Trophoblast cell (in vitro differentiated cells and primary cell): ENCODE data around the gene SLC41A3.

Experiments
- DNase-seq, 2 donors: peaks; one replicate each; pipeline ENCODE4 v3.0.0-alpha.2; 2016
- H2AFZ ChIP-seq: 2 replicates; pipeline ENCODE4 v1.6.1; 2013; ENCODE audit warnings: low read length, moderate library complexity, mild to moderate bottlenecking; ENCODE audit not compliant: insufficient read depth, poor library complexity
- H2AK5ac ChIP-seq: 2 replicates; pipeline ENCODE4 v1.6.1; 2013; ENCODE audit warnings: mild to moderate bottlenecking, low read length
- H2BK120ac ChIP-seq: 2 replicates; pipeline ENCODE4 v1.6.1; 2013; ENCODE audit warnings: low read length, mild to moderate bottlenecking, moderate library complexity; ENCODE audit not compliant: insufficient read depth, poor library complexity
- H2BK12ac ChIP-seq: 2 replicates; pipeline ENCODE4 v1.6.1; 2013; ENCODE audit warnings: mild to moderate bottlenecking, low read length, moderate library complexity
- H2BK5ac ChIP-seq: 2 replicates; pipeline ENCODE4 v1.6.1; 2013; ENCODE audit warnings: low read length, low read depth, moderate library complexity, mild to moderate bottlenecking; ENCODE audit not compliant: poor library complexity
- H3K14ac ChIP-seq: 2 replicates; pipeline ENCODE4 v1.6.1; 2013; ENCODE audit warnings: mild to moderate bottlenecking, low read length
- H3K18ac ChIP-seq: 2 replicates; pipeline ENCODE4 v1.6.1; 2013; ENCODE audit warnings: mild to moderate bottlenecking, low read length
- H3K23ac ChIP-seq: 2 replicates; pipeline ENCODE4 v1.6.1; 2013; ENCODE audit warnings: low read length
- H3K27ac ChIP-seq: 2 replicates; pipeline ENCODE4 v1.5.1; 2013; ENCODE audit warnings: low read depth, mild to moderate bottlenecking, inconsistent platforms, low read length, moderate library complexity
- H3K27me3 ChIP-seq: 2 replicates; pipeline ENCODE4 v1.6.1; 2013; ENCODE audit warnings: inconsistent platforms, mild to moderate bottlenecking, low read length, moderate library complexity; ENCODE audit not compliant: insufficient read depth
- H3K36me3 ChIP-seq, 2 experiments: 1 replicate in 1 of 2; 2 replicates in 1 of 2; pipeline ENCODE4 v1.6.1; 2013; ENCODE audit warnings: low read length in 2 of 2, mild to moderate bottlenecking in 2 of 2, moderate library complexity in 1 of 2; ENCODE audit not compliant: insufficient read depth in 2 of 2, control insufficient read depth in 1 of 2
- H3K4ac ChIP-seq: 2 replicates; pipeline ENCODE4 v1.6.1; 2013; ENCODE audit warnings: low read depth, mild to moderate bottlenecking, low read length, moderate library complexity
- H3K4me1 ChIP-seq, 2 experiments: 1 replicate in 1 of 2; 2 replicates in 1 of 2; pipeline ENCODE4 v1.6.1; 2013; ENCODE audit warnings: low read length in 2 of 2, mild to moderate bottlenecking in 2 of 2, moderate library complexity in 1 of 2; ENCODE audit not compliant: insufficient read depth in 2 of 2, control insufficient read depth in 1 of 2
- H3K4me2 ChIP-seq: 2 replicates; pipeline ENCODE4 v1.6.1; 2013; ENCODE audit warnings: inconsistent platforms, mild to moderate bottlenecking, low read length, moderate library complexity
- H3K4me3 ChIP-seq: 2 replicates; pipeline ENCODE4 v1.5.1; 2013; ENCODE audit warnings: mild to moderate bottlenecking, low read depth, low read length, inconsistent platforms
- H3K79me1 ChIP-seq: one replicate; pipeline ENCODE4 v1.6.1; 2013; ENCODE audit warnings: low read length
- H3K79me2 ChIP-seq: 2 replicates; pipeline ENCODE4 v1.6.1; 2013; ENCODE audit warnings: low read length, mild to moderate bottlenecking; ENCODE audit not compliant: control insufficient read depth, insufficient read depth, poor library complexity
- H3K9ac ChIP-seq: 2 replicates; pipeline ENCODE4 v1.6.1; 2013; ENCODE audit warnings: mild to moderate bottlenecking, low read length
- H3K9me3 ChIP-seq: 2 replicates; pipeline ENCODE4 v1.6.1; 2013; ENCODE audit warnings: low read depth, mild to moderate bottlenecking, control low read depth, inconsistent platforms, low read length; ENCODE audit not compliant: insufficient read depth
- H4K12ac ChIP-seq: 2 replicates; pipeline ENCODE4 v1.6.1; 2013; ENCODE audit warnings: low read depth, mild to moderate bottlenecking, low read length, moderate library complexity
- H4K8ac ChIP-seq: 2 replicates; pipeline ENCODE4 v1.6.1; 2013; ENCODE audit warnings: low read depth, mild to moderate bottlenecking, low read length, moderate library complexity
- H4K91ac ChIP-seq: one replicate; pipeline ENCODE4 v1.6.1; 2013; ENCODE audit warnings: low read depth, mild to moderate bottlenecking, low read length, moderate library complexity
- WGBS: extraction: QIAGEN DNeasy Blood & Tissue Kit; methylation state at CpG from one replicate; pipeline ENCODE4 v1.1.7; 2013; ENCODE audit warnings: missing lambda C conversion rate; ENCODE audit not compliant: insufficient read length, insufficient coverage; ENCODE audit errors: extremely low coverage; 5-methylcytosine and 5-hydroxymethylcytosine counted together

Gene SLC41A3

DNA sequence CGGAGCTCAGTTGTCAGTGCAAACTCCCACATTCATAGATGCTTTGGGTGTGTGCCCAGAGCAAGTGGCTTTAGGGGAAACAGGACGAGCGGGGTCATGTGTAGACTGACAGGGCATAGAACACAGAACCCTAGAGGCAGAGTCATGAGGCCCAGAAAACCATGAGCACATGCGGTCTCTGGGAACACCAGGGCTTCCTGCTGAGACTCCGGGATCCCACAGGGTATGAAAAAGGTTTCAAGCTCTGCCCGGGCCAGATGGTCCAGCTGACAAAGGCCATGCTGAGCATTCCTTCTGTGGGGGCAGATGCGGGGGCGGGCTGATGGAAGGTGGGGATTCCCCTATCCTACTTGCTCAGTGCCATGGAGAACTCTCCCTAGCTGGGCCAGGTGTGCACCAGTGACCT lies 70.2 kb downstream of the SLC41A3 start:
- Histone ChIP-seq H3K4me3 (no peak overlapping the region), H3K27me3 (no peaks in the 10 kb centered on the region), H2BK5ac (no peak overlapping the region), H2BK120ac (no peak overlapping the region), H3K27ac (no peak overlapping the region), H2AK5ac (no peak overlapping the region), H3K79me1 (no peaks in the 10 kb centered on the region), H3K4me1 (no peaks in the 10 kb centered on the region), H2AFZ (no peak overlapping the region), H3K18ac (no peak overlapping the region), H4K8ac (no peak overlapping the region), H3K4me2 (no peak overlapping the region), H3K14ac (no peak overlapping the region), H3K4ac (no peak overlapping the region), H4K12ac (no peak overlapping the region), H2BK12ac (no peak overlapping the region), H3K79me2 (no peaks in the 10 kb centered on the region), H3K23ac (no peak overlapping the region), H4K91ac (no peak overlapping the region), H3K9ac (no peak overlapping the region), H3K36me3 (peaks cover 4% of the 10 kb centered on the region in 2 experiments), H3K9me3 (peaks cover 3% of the 10 kb centered on the region)
- WGBS = no CpG with 5 or more reads among the region's 8 CpGs
- DNase-seq = no peak

DNA sequence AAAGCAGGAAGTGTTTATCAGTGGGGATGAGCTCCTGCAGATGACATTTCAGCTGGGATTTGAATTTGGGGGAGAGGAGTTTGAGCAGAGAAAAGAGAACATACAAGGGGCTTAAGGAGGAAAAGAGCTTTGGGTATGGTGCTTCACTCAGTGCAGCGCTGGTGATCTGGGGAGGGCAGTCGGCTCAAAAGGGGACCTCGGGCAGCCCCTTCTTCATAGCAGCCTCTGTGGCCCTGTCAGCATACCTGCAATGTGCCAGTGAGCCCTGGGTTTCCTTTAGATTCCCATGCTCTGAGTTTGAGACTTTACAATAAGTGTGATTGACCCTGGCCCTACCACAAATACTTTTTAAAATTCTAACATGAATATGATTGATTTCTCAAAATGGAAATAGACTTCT lies 74.7 kb downstream of the SLC41A3 start:
- H3K9me3 ChIP-seq = peaks cover 8% of the 10 kb centered on the region

DNA sequence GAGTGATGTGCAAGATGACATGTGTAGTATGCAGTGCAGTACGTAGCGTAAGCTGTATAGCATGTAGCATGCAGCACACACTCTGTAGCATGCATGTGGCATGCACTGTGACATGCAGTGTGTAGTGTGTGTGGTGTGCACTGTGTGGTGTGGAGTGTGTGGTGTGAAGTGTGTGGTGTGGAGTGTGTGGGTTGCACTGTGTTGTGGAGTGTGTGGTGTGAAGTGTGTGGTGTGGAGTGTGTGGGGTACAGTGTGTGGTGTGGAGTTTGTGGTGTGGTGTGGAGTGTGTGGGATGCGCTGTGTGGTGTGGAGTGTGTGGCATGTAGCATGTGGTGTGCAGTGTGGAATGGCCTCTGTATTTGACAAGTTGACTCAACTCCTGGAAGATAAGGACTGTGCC lies 75.7 kb downstream of the SLC41A3 start:
- 100% methylated on average over 1 of the region's 3 CpGs for WGBS
- H3K23ac ChIP-seq = peak overlapping the region; percentile 100
- no peak overlapping the region for H3K4me2 ChIP-seq
- no peak overlapping the region for H3K4ac ChIP-seq
- H2BK120ac ChIP-seq = no peak overlapping the region
- H2AFZ ChIP-seq = no peak overlapping the region
- H3K27ac ChIP-seq = no peak overlapping the region
- no peaks in the 10 kb centered on the region for H3K27me3 ChIP-seq
- H3K4me3 ChIP-seq = peak overlapping the region; percentile 50
- H3K9me3 ChIP-seq = peaks cover 8% of the 10 kb centered on the region
- no peak overlapping the region for H2AK5ac ChIP-seq
- H3K36me3 ChIP-seq = peaks cover 11 to 22% of the 10 kb centered on the region in 2 experiments
- H2BK12ac ChIP-seq = no peak overlapping the region
- H3K79me2 ChIP-seq = no peaks in the 10 kb centered on the region
- H3K79me1 ChIP-seq = no peaks in the 10 kb centered on the region
- H4K91ac ChIP-seq = no peak overlapping the region
- no peak overlapping the region for H3K18ac ChIP-seq
- DNase-seq = no peak
- H4K12ac ChIP-seq = no peak overlapping the region
- no peaks in the 10 kb centered on the region for H3K4me1 ChIP-seq
- H4K8ac ChIP-seq = no peak overlapping the region
- no peak overlapping the region for H3K9ac ChIP-seq
- no peak overlapping the region for H2BK5ac ChIP-seq
- H3K14ac ChIP-seq = no peak overlapping the region

More for the DNA sequence above, 74.7 kb downstream of the SLC41A3 start:
- Histone ChIP-seq H3K4me2 (no peak overlapping the region), H3K9ac (no peak overlapping the region), H3K4me1 (no peaks in the 10 kb centered on the region), H3K79me2 (no peaks in the 10 kb centered on the region), H3K27me3 (no peaks in the 10 kb centered on the region), H4K8ac (no peak overlapping the region), H3K4me3 (no peak overlapping the region), H2AFZ (no peak overlapping the region), H2BK5ac (no peak overlapping the region), H4K91ac (no peak overlapping the region), H2BK12ac (no peak overlapping the region), H3K14ac (no peak overlapping the region), H2AK5ac (no peak overlapping the region), H3K18ac (no peak overlapping the region), H2BK120ac (no peak overlapping the region), H3K79me1 (no peaks in the 10 kb centered on the region), H3K27ac (no peak overlapping the region), H3K4ac (no peak overlapping the region), H3K23ac (no peak overlapping the region), H3K36me3 (peaks cover 11 to 22% of the 10 kb centered on the region in 2 experiments), H4K12ac (no peak overlapping the region)
- DNase-seq = no peak
- WGBS = no CpG with 5 or more reads among the region's 3 CpGs

DNA sequence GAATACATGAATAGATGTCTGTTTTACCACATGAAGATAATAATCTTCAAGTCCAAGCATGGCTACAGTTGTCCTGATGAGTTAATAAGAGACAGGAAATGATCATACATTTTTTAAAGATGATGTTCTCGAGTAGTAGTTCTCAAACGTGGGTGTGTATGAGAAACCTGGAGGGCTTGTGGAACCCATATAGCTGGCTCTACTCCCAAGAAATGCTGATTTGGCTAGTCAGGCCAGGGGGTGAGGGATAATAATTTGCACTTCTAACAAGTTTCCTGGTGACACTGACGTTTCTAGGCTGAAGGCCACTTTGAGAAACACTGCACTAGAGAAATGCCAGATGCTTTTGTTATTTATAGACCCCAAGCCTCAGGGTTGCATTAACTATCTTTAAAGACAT lies 78.0 kb downstream of the SLC41A3 start:
- no peak overlapping the region for H3K4ac ChIP-seq
- H3K4me2 ChIP-seq = no peak overlapping the region
- no peak overlapping the region for H3K4me3 ChIP-seq
- no peak overlapping the region for H3K9ac ChIP-seq
- no peak overlapping the region for H3K23ac ChIP-seq
- WGBS = no CpG with 5 or more reads among the region's 3 CpGs
- DNase-seq = no peak
- H3K18ac ChIP-seq = no peak overlapping the region
- H4K8ac ChIP-seq = no peak overlapping the region
- no peak overlapping the region for H4K12ac ChIP-seq
- no peak overlapping the region for H2BK12ac ChIP-seq
- no peaks in the 10 kb centered on the region for H3K27me3 ChIP-seq
- no peak overlapping the region for H3K27ac ChIP-seq
- no peak overlapping the region for H2BK120ac ChIP-seq
- H3K9me3 ChIP-seq = peaks cover 7% of the 10 kb centered on the region
- peaks cover 11 to 22% of the 10 kb centered on the region in 2 experiments for H3K36me3 ChIP-seq
- no peak overlapping the region for H2AFZ ChIP-seq
- H3K14ac ChIP-seq = no peak overlapping the region
- no peaks in the 10 kb centered on the region for H3K4me1 ChIP-seq
- no peaks in the 10 kb centered on the region for H3K79me1 ChIP-seq
- no peak overlapping the region for H2AK5ac ChIP-seq
- H2BK5ac ChIP-seq = no peak overlapping the region
- no peak overlapping the region for H4K91ac ChIP-seq
- H3K79me2 ChIP-seq = no peaks in the 10 kb centered on the region
